ENCODE results near the gene MAB21L3.

DNA sequence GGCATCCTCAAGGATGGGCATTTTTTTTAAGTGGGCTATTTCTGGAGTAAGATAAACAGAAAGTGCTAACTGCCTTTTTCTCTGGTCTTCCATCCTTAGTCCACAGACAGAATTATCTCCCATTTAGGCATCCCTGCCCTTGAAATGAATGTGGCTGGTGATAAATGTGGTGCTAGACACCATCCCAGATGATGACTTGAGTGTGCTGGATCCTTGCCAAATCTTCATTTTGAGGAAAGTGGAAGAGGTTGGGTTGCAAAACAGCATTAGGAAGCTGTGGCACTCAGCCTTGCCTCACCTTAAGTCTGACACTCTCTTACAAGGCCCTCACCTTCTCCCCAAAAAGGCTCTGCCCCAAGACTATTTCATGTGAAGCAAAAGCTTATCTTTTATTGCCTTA, 19.2 kb downstream of the MAB21L3 start:
- TF ChIP-seq, protein P1, sequence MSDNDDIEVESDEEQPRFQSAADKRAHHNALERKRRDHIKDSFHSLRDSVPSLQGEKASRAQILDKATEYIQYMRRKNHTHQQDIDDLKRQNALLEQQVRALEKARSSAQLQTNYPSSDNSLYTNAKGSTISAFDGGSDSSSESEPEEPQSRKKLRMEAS (IDR thresholded peaks at IDR 0.05): no peak
- TF ChIP-seq TAF1 (IDR thresholded peaks at IDR 0.05; ENCODE audit: low read depth) (no peak), ZBTB7A (IDR thresholded peaks at IDR 0.05; ENCODE audit: low read depth) (no peak), YY1 (IDR thresholded peaks at IDR 0.05; ENCODE audit: low read depth) (no peak)
- TF ChIP-seq, protein P2, sequence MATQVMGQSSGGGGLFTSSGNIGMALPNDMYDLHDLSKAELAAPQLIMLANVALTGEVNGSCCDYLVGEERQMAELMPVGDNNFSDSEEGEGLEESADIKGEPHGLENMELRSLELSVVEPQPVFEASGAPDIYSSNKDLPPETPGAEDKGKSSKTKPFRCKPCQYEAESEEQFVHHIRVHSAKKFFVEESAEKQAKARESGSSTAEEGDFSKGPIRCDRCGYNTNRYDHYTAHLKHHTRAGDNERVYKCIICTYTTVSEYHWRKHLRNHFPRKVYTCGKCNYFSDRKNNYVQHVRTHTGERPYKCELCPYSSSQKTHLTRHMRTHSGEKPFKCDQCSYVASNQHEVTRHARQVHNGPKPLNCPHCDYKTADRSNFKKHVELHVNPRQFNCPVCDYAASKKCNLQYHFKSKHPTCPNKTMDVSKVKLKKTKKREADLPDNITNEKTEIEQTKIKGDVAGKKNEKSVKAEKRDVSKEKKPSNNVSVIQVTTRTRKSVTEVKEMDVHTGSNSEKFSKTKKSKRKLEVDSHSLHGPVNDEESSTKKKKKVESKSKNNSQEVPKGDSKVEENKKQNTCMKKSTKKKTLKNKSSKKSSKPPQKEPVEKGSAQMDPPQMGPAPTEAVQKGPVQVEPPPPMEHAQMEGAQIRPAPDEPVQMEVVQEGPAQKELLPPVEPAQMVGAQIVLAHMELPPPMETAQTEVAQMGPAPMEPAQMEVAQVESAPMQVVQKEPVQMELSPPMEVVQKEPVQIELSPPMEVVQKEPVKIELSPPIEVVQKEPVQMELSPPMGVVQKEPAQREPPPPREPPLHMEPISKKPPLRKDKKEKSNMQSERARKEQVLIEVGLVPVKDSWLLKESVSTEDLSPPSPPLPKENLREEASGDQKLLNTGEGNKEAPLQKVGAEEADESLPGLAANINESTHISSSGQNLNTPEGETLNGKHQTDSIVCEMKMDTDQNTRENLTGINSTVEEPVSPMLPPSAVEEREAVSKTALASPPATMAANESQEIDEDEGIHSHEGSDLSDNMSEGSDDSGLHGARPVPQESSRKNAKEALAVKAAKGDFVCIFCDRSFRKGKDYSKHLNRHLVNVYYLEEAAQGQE (IDR thresholded peaks at IDR 0.05; ENCODE audit: low read depth): no peak

Data from Ishikawa (cell line).